LNCaP clone FGC (cell line): ENCODE results near the gene KLHL22.

Experiments
- DNase-seq: peaks from one replicate; pipeline ENCODE4 v3.0.0-alpha.2; 2011; ENCODE audit warnings: low read depth
- H3K4me3 ChIP-seq: 2 replicates; pipeline ENCODE4 v1.5.1; 2011; ENCODE audit warnings: mild to moderate bottlenecking, low read depth, low read length, control low read depth
- CTCF ChIP-seq: IDR thresholded peaks from 2 replicates; pipeline ENCODE4 v1.5.1; 2012; ENCODE audit warnings: mild to moderate bottlenecking; ENCODE audit not compliant: control insufficient read depth, insufficient read depth; ENCODE audit errors: extremely low read depth

Gene KLHL22

GRCh38 chr22:20400606-20401375, 94.8 kb downstream of the KLHL22 start:
- TF ChIP-seq CTCF: no peak
- no peak for DNase-seq

GRCh38 chr22:20399866-20400605, 95.6 kb downstream of the KLHL22 start:
- TF ChIP-seq CTCF: no peak
- H3K4me3 ChIP-seq: no peak overlapping the region
- DNase-seq: no peak

More at GRCh38 chr22:20400606-20401375, 94.8 kb downstream of the KLHL22 start:
- no peak overlapping the region for H3K4me3 ChIP-seq

GRCh38 chr22:20398420-20398819, 97.2 kb downstream of the KLHL22 start:
- H3K4me3 ChIP-seq: no peak overlapping the region
- no peak for TF ChIP-seq CTCF
- DNase-seq: no peak

- no peak for DNase-seq
- H3K4me3 ChIP-seq: no peak overlapping the region
- TF ChIP-seq CTCF: no peak
Measured at GRCh38 chr22:20397498-20397897, 98.1 kb downstream of the KLHL22 start.

GRCh38 chr22:20396639-20397038, 99.0 kb downstream of the KLHL22 start:
- no peak for DNase-seq
- H3K4me3 ChIP-seq: no peak overlapping the region
- TF ChIP-seq CTCF: no peak

- H3K4me3 ChIP-seq: no peak overlapping the region
- no peak for TF ChIP-seq CTCF
- no peak for DNase-seq
Measured at GRCh38 chr22:20395907-20396287, 99.7 kb downstream of the KLHL22 start.
